SK-N-SH (cell line): ENCODE data around the gene PRICKLE2. TPM values are rescaled to one million over a fixed set of nuclear protein-coding genes. Genes with fewer than 3 reads are reported as not detected.
A peak's percentile ranks its signal among the peaks of the same experiment; 100 is the strongest.

Experiments used
- CTCF ChIA-PET: fragments of 300-600, 350-600 bp; formaldehyde crosslinking; extraction: SDS; loops from one replicate; lab custom pipeline; 2021; lab: Yijun Ruan, JAX
- POLR2A ChIA-PET: fragments of 350-600 bp; sonication (Branson Sonifier 250); formaldehyde crosslinking; extraction: SDS; loops from one replicate; lab custom pipeline; 2020; ENCODE audit warnings: antibody characterized with exemption, inconsistent platforms; lab: Yijun Ruan, JAX
- DNase-seq: peaks from one replicate; pipeline ENCODE4 v3.0.0; 2012
- H2AFZ ChIP-seq: fragments of 200-600 bp; sonication (generic); 2 replicates; pipeline ENCODE4 v1.8.1; 2016; ENCODE audit warnings: antibody characterized with exemption, mild to moderate bottlenecking, low read depth
- H3F3A ChIP-seq: fragments of 200-600 bp; sonication (generic); replicated peaks from 2 replicates; pipeline ENCODE3; 2016; ENCODE audit warnings: antibody characterized with exemption, mild to moderate bottlenecking; ENCODE audit not compliant: insufficient read depth
- H3K27ac ChIP-seq, 2 experiments: fragments of 200-500 bp in 1 of 2; fragments of 200-600 bp in 1 of 2; sonication (Bioruptor generic) in 1 of 2; sonication (generic), shearing (Covaris generic) in 1 of 2; 2 replicates each; pipeline versions ENCODE4 v1.5.1 to v1.6.1; 2014 to 2016; ENCODE audit warnings: low read depth in 2 of 2, inconsistent platforms in 1 of 2, low read length in 1 of 2, mild to moderate bottlenecking in 1 of 2, mixed read lengths in 1 of 2
- H3K27me3 ChIP-seq: fragments of 200-600 bp; sonication (generic), shearing (Covaris generic); 2 replicates; pipeline ENCODE4 v1.6.1; 2016; ENCODE audit warnings: mixed run types; ENCODE audit not compliant: insufficient read depth
- H3K36me3 ChIP-seq, 2 experiments: fragments of 200-500 bp in 1 of 2; fragments of 200-600 bp in 1 of 2; sonication (Bioruptor generic) in 1 of 2; sonication (generic) in 1 of 2; replicated peaks in 1 of 2; 2 replicates each; pipeline versions ENCODE3 to v1.5.1; 2014 to 2016; ENCODE audit warnings: low read length in 1 of 2, mild to moderate bottlenecking in 1 of 2; ENCODE audit not compliant: insufficient read depth in 2 of 2, control insufficient read depth in 1 of 2
- H3K4me1 ChIP-seq, 2 experiments: fragments of 200-500 bp in 1 of 2; fragments of 200-600 bp in 1 of 2; sonication (Bioruptor generic) in 1 of 2; sonication (generic), shearing (Covaris generic) in 1 of 2; 2 replicates each; pipeline versions ENCODE4 v1.5.1 to v1.6.1; 2014 to 2016; ENCODE audit warnings: low read depth in 1 of 2, low read length in 1 of 2, mixed run types in 1 of 2; ENCODE audit not compliant: insufficient read depth in 2 of 2, control insufficient read depth in 1 of 2
- H3K4me2 ChIP-seq: fragments of 200-600 bp; sonication (generic), shearing (Covaris generic); 2 replicates; pipeline ENCODE4 v1.6.1; 2017; ENCODE audit warnings: mixed run types
- H3K4me3 ChIP-seq, 2 experiments: fragments of 200-500 bp in 1 of 2; fragments of 200-600 bp in 1 of 2; sonication (Bioruptor generic) in 1 of 2; sonication (generic), shearing (Covaris generic) in 1 of 2; 2 replicates each; pipeline versions ENCODE4 v1.5.1 to v1.8.1; 2014 to 2016; ENCODE audit warnings: low read depth in 2 of 2, inconsistent platforms in 1 of 2, low read length in 1 of 2, mild to moderate bottlenecking in 1 of 2, mixed read lengths in 1 of 2, moderate library complexity in 1 of 2
- H3K79me2 ChIP-seq: fragments of 200-600 bp; sonication (generic); 2 replicates; pipeline ENCODE4 v1.8.1; 2017; ENCODE audit warnings: mild to moderate bottlenecking; ENCODE audit not compliant: insufficient read depth
- H3K9ac ChIP-seq: fragments of 200-600 bp; sonication (generic); 2 replicates; pipeline ENCODE4 v1.6.1; 2017; ENCODE audit warnings: mixed run types
- H3K9me2 ChIP-seq: fragments of 200-600 bp; sonication (generic); 2 replicates; pipeline ENCODE4 v1.6.1; 2017; ENCODE audit warnings: mixed run types
- H3K9me3 ChIP-seq: fragments of 200-600 bp; sonication (generic); 2 replicates; pipeline ENCODE4 v1.6.1; 2017; ENCODE audit warnings: mixed run types, mild to moderate bottlenecking, moderate library complexity
- H4K20me1 ChIP-seq: fragments of 200-600 bp; sonication (generic); 2 replicates; pipeline ENCODE4 v1.6.1; 2017; ENCODE audit warnings: mild to moderate bottlenecking, mixed run types; ENCODE audit not compliant: insufficient read depth
- CHD2 ChIP-seq: fragments of 150-350 bp; IDR thresholded peaks from 2 replicates; pipeline ENCODE4 v1.6.1; 2018; ENCODE audit warnings: low read length; ENCODE audit not compliant: partially characterized antibody
- ELF1 ChIP-seq: IDR thresholded peaks from 2 replicates; pipeline ENCODE4 v1.4.0; 2012
- FOSL2 ChIP-seq: IDR thresholded peaks from 2 replicates; pipeline ENCODE4 v1.4.0; 2012; ENCODE audit warnings: low read depth, mild to moderate bottlenecking, moderate library complexity, borderline replicate concordance
- FOXJ3 ChIP-seq: sonication (generic); formaldehyde crosslinking; IDR thresholded peaks from 2 replicates; pipeline ENCODE4 v1.5.1; 2020; ENCODE audit warnings: mild to moderate bottlenecking, missing genetic modification reagents
- FOXM1 ChIP-seq: IDR thresholded peaks from 2 replicates; pipeline ENCODE4 v1.4.0; 2012; ENCODE audit warnings: low read depth, mild to moderate bottlenecking
- GATA2 ChIP-seq: sonication (generic); formaldehyde crosslinking; IDR thresholded peaks from 2 replicates; pipeline ENCODE4 v1.5.0; 2020; ENCODE audit warnings: mild to moderate bottlenecking, missing genetic modification reagents
- MEF2A ChIP-seq: IDR thresholded peaks from 2 replicates; pipeline ENCODE4 v1.4.0; 2012; ENCODE audit warnings: low read depth, borderline replicate concordance
- NRF1 ChIP-seq: IDR thresholded peaks from 2 replicates; pipeline ENCODE4 v1.6.1; 2012; ENCODE audit warnings: low read depth, mild to moderate bottlenecking, low read length
- POLR2AphosphoS5 ChIP-seq: IDR thresholded peaks from 2 replicates; pipeline ENCODE4 v1.6.1; 2012; ENCODE audit warnings: low read depth, low read length
- RAD21 ChIP-seq: IDR thresholded peaks from 2 replicates; pipeline ENCODE4 v1.6.1; 2012; ENCODE audit warnings: mild to moderate bottlenecking, low read length
- RCOR1 ChIP-seq: fragments of 150-350 bp; IDR thresholded peaks from 2 replicates; pipeline ENCODE4 v1.6.1; 2017; ENCODE audit warnings: antibody characterized with exemption, low read length
- RFX5 ChIP-seq: IDR thresholded peaks from 2 replicates; pipeline ENCODE4 v1.6.1; 2012; ENCODE audit warnings: mild to moderate bottlenecking, improper control_type of control experiment, low read length
- SIN3A ChIP-seq: IDR thresholded peaks from 2 replicates; pipeline ENCODE4 v1.6.1; 2012; ENCODE audit warnings: low read depth, mild to moderate bottlenecking, low read length, moderate library complexity, borderline replicate concordance
- SMC3 ChIP-seq: IDR thresholded peaks from 2 replicates; pipeline ENCODE4 v1.6.1; 2012; ENCODE audit warnings: low read depth, low read length, improper control_type of control experiment
- TAF1 ChIP-seq: IDR thresholded peaks from 2 replicates; pipeline ENCODE4 v1.6.1; 2012; ENCODE audit warnings: low read depth, mild to moderate bottlenecking, low read length, moderate library complexity, borderline replicate concordance
- TCF12 ChIP-seq: IDR thresholded peaks from 2 replicates; pipeline ENCODE4 v1.4.0; 2012
- TEAD4 ChIP-seq: IDR thresholded peaks from 2 replicates; pipeline ENCODE4 v1.4.0; 2012; ENCODE audit warnings: mild to moderate bottlenecking, borderline replicate concordance; ENCODE audit not compliant: insufficient read depth
- USF1 ChIP-seq: IDR thresholded peaks from 2 replicates; pipeline ENCODE4 v1.4.0; 2012; ENCODE audit warnings: low read depth, borderline replicate concordance
- YY1 ChIP-seq: IDR thresholded peaks from 2 replicates; pipeline ENCODE4 v1.4.0; 2012; ENCODE audit warnings: low read depth, mild to moderate bottlenecking
- WGBS: methylation state at CpG from one replicate; pipeline ENCODE4 v1.1.6; 2017; ENCODE audit warnings: low lambda C conversion rate; 5-methylcytosine and 5-hydroxymethylcytosine counted together
- polyA plus RNA-seq, 3 experiments: library from polyadenylated mRNA; depleted of rRNA; stranded (reverse); fragments of >200 nt; gene quantifications; 2 replicates each; pipeline ENCODE4 v1.2.3, GENCODE V29; 2012
- TF ChIP-seq, protein P1 (sequence below): fragments of 150-350 bp; IDR thresholded peaks from 2 replicates; pipeline ENCODE4 v1.6.1; 2017; ENCODE audit warnings: antibody characterized with exemption, low read length, low read depth, borderline replicate concordance
- TF ChIP-seq, protein P2 (sequence below): IDR thresholded peaks from 2 replicates; pipeline ENCODE4 v1.6.1; 2012; ENCODE audit warnings: mild to moderate bottlenecking, low read depth, low read length, moderate library complexity
- TF ChIP-seq, protein P3 (sequence below): IDR thresholded peaks from 2 replicates; pipeline ENCODE4 v1.4.0; 2012; ENCODE audit warnings: low read depth, borderline replicate concordance
- TF ChIP-seq, protein P4 (sequence below): IDR thresholded peaks from 2 replicates; pipeline ENCODE4; 2012

PRICKLE2 gene
- polyA plus RNA-seq, 1 of the 3 experiments (the other 2 are of a cell fraction), result 0.67 TPM

DNA sequence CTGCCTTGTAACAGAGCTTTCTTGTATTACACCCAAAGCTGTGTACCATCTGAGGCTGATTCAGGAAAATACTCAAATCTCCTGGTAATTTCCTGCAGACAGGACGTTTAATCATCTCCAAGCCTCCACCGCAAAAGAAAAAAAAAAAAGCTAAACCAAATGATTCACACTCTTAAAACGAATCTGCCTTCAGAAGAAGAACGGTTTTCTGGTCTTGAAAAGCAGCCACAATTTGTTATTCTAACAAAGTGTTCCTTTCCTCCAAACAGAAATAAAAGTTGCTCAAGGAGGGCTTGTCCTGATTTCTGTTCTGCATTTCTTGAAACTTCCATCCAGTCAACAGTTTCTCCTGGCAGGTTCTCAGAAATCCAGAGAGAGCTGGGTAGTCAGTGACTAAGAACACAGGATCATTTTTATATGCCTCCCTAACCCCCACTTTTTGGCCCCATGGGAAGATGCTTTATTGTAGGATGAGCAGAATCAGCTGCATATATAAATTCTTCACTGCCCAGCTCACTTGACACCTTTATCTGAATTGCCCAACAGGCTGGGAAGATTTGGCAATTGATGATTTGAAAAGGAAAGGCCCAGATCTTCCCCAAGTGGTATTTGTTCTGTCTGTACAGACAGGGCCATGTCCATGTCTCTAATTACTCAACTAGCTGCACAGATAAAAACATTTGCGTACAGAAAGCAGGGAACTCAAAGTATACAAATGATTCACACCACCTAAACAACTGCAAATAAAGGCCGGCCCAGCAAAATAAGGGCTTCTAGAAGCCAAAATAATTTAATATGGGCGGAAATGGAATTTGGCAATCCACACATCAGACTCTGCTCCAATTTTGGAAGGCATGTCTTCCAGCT lies 41.0 kb upstream of the PRICKLE2 start:
- Histone ChIP-seq H3K27ac (peak overlapping the region; percentile 69 to 84), H3K4me2 (peak overlapping the region; percentile 72), H3F3A (peaks cover 37% of the 10 kb centered on the region), H2AFZ (peak overlapping the region; percentile 31; the same call in 1 of the 2 replicates), H3K4me1 (peaks cover 19 to 29% of the 10 kb centered on the region in 2 experiments), H3K27me3 (no peaks in the 10 kb centered on the region), H3K36me3 (no peaks in the 10 kb centered on the region), H3K9me2 (no peaks in the 10 kb centered on the region), H4K20me1 (no peaks in the 10 kb centered on the region), H3K4me3 (peak overlapping the region in 1 of 2 experiments; percentile 20; a peak in 3 of 4 replicates), H3K9me3 (no peaks in the 10 kb centered on the region), H3K9ac (peak overlapping the region; percentile 59; the same call in 1 of the 2 replicates), H3K79me2 (no peaks in the 10 kb centered on the region)
- DNase-seq, result no peak
- ChIA-PET POLR2A (no interaction called here), CTCF (interaction anchor here (1.0 to 1.1 kb wide), 3 partner anchors 21 to 219 kb away, joined by 3 read pairs; no protein-coding TSS in a partner anchor)
- WGBS, result 15% methylated on average over 7 of the region's 7 CpGs
- TF ChIP-seq SMC3, result no peak
- TF ChIP-seq USF1, result 0 out of 2 replicates have a peak, but pooled peaks have one; percentile 9
- no peak for TF ChIP-seq NRF1
- no peak for TF ChIP-seq YY1
- TF ChIP-seq TCF12, result peak; percentile 90
- TF ChIP-seq CHD2, result no peak
- TF ChIP-seq RFX5, result no peak
- no peak for TF ChIP-seq GATA2 (CRISPR knock-in tag)
- TF ChIP-seq TAF1, result no peak
- peak; percentile 85 for TF ChIP-seq FOSL2
- no peak for TF ChIP-seq RCOR1
- TF ChIP-seq, protein P1, sequence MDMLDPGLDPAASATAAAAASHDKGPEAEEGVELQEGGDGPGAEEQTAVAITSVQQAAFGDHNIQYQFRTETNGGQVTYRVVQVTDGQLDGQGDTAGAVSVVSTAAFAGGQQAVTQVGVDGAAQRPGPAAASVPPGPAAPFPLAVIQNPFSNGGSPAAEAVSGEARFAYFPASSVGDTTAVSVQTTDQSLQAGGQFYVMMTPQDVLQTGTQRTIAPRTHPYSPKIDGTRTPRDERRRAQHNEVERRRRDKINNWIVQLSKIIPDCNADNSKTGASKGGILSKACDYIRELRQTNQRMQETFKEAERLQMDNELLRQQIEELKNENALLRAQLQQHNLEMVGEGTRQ, result no peak
- peak; percentile 71; the same call in 1 of the 2 replicates for TF ChIP-seq TEAD4
- no peak; the same call in 1 of the 2 replicates for TF ChIP-seq FOXM1
- TF ChIP-seq, protein P2, sequence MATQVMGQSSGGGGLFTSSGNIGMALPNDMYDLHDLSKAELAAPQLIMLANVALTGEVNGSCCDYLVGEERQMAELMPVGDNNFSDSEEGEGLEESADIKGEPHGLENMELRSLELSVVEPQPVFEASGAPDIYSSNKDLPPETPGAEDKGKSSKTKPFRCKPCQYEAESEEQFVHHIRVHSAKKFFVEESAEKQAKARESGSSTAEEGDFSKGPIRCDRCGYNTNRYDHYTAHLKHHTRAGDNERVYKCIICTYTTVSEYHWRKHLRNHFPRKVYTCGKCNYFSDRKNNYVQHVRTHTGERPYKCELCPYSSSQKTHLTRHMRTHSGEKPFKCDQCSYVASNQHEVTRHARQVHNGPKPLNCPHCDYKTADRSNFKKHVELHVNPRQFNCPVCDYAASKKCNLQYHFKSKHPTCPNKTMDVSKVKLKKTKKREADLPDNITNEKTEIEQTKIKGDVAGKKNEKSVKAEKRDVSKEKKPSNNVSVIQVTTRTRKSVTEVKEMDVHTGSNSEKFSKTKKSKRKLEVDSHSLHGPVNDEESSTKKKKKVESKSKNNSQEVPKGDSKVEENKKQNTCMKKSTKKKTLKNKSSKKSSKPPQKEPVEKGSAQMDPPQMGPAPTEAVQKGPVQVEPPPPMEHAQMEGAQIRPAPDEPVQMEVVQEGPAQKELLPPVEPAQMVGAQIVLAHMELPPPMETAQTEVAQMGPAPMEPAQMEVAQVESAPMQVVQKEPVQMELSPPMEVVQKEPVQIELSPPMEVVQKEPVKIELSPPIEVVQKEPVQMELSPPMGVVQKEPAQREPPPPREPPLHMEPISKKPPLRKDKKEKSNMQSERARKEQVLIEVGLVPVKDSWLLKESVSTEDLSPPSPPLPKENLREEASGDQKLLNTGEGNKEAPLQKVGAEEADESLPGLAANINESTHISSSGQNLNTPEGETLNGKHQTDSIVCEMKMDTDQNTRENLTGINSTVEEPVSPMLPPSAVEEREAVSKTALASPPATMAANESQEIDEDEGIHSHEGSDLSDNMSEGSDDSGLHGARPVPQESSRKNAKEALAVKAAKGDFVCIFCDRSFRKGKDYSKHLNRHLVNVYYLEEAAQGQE, result no peak
- TF ChIP-seq POLR2AphosphoS5, result peak; percentile 59; the same call in 1 of the 2 replicates
- no peak for TF ChIP-seq RAD21
- TF ChIP-seq SIN3A, result peak; percentile 33; the same call in 1 of the 2 replicates
- TF ChIP-seq, protein P3, sequence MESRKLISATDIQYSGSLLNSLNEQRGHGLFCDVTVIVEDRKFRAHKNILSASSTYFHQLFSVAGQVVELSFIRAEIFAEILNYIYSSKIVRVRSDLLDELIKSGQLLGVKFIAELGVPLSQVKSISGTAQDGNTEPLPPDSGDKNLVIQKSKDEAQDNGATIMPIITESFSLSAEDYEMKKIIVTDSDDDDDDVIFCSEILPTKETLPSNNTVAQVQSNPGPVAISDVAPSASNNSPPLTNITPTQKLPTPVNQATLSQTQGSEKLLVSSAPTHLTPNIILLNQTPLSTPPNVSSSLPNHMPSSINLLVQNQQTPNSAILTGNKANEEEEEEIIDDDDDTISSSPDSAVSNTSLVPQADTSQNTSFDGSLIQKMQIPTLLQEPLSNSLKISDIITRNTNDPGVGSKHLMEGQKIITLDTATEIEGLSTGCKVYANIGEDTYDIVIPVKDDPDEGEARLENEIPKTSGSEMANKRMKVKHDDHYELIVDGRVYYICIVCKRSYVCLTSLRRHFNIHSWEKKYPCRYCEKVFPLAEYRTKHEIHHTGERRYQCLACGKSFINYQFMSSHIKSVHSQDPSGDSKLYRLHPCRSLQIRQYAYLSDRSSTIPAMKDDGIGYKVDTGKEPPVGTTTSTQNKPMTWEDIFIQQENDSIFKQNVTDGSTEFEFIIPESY, result no peak
- no peak for TF ChIP-seq FOXJ3 (CRISPR knock-in tag)
- TF ChIP-seq, protein P4, sequence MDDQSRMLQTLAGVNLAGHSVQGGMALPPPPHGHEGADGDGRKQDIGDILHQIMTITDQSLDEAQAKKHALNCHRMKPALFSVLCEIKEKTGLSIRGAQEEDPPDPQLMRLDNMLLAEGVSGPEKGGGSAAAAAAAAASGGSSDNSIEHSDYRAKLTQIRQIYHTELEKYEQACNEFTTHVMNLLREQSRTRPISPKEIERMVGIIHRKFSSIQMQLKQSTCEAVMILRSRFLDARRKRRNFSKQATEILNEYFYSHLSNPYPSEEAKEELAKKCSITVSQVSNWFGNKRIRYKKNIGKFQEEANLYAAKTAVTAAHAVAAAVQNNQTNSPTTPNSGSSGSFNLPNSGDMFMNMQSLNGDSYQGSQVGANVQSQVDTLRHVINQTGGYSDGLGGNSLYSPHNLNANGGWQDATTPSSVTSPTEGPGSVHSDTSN, result peak; percentile 86
- TF ChIP-seq MEF2A, result peak; percentile 57; the same call in 1 of the 2 replicates
- TF ChIP-seq ELF1, result no peak
